Measurements from ENCODE around the gene RHEBL1.

RHEBL1 gene, protein sequence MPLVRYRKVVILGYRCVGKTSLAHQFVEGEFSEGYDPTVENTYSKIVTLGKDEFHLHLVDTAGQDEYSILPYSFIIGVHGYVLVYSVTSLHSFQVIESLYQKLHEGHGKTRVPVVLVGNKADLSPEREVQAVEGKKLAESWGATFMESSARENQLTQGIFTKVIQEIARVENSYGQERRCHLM

DNA sequence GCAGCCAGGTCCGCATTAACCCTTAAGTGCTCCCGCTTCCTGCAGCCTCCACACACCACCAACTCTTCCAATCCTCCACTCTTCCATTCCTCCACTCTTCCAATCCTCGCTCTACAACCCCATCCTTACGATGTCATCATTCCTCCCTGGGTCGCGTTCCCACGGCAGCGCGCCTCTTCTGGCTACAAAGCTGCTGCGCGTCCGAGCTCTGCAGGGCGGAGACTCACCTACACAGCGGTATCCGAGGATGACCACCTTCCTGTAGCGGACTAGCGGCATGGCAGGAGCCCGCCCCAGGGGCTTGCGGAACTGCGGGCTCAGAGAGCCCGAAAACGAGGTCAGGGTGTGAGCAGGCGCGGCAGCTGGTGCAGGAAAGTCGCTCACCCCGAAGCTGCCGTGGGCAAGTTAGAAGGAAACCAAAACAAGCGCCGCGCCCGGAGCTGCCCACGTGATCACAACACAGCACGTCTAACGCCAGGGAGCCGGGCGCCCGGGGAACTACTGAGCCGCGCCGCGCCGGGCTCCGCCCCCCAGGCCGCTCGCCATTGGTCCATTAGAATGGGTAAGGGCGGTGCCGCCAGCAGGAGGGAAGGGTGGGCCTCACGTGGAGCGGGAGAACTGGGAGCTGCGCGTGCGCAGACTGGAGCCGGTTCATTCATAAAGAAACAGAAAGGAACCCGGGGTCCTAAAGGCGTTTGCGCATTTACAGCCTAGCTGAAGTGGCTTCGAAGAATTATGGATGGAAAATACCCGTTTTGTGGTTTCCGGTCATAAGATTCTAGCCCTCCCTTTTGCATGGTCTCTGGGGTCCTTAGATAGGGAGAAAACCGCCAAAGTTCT lies at the start of gene RHEBL1:
TSS of gene RHEBL1 (minus strand) at position 473 of the 840 bp plus-strand sequence. CDS start at position 279, 194 bp downstream.
- peak; percentile 96 for DNase-seq

DNA sequence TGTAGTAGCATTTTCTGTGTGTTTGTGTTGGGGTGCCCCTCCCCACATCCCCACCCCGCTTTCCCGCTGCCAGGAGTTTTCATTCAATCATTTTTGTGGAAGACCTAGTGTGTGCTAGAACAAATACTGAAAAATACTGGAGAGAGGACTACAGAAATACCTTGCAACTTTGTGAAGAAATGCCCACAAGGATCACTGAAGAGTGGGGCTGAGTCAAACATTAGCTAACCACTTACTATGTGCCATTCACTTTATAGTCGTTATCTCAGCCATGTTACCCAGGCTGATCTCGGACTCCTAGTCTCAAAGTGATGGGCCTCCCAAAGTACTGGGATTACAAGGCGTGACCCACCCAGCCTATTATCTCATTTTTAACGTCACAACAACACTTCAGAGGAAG lies 41.4 kb upstream of the RHEBL1 start:
- DNase-seq, result no peak

DNA sequence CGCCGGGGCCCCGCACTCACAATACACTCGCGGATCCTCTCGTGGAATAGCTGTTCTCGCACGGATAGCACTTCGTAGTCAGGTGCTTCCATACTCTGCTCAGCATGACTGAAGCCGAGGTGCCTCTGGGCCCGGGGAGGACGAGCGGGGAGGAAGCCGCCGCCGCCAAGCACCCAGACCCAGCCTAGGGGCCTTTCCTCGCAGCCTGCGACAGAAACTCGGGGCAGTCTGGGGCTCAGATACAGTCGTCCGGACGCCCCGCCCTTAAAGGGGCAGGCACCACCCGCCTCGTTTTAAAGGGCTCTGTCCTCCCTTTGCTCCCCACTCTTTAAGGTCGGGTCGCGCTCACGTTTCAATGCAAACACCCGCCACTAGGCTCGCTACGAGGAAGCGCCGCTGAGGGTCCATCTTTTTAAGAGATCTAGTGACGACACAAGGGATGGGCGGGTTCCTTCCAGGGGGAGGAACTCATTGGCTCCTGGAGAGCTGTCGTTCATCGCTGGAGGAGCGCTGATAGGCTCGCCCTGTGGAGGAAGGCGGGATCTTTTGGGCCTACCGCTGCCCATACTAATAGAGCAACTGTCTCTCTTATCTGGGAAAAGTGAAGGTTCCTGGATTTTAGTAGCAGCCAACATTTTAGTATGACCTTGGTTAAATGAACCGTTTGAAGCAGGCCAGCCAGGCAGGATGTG lies 40.8 kb upstream of the RHEBL1 start, which contains the start of gene LMBR1L:
TSS of gene LMBR1L (minus strand) at position 384 of the 692 bp plus-strand sequence. CDS start at position 92, 292 bp downstream.
- DNase-seq, result peak; percentile 99

DNA sequence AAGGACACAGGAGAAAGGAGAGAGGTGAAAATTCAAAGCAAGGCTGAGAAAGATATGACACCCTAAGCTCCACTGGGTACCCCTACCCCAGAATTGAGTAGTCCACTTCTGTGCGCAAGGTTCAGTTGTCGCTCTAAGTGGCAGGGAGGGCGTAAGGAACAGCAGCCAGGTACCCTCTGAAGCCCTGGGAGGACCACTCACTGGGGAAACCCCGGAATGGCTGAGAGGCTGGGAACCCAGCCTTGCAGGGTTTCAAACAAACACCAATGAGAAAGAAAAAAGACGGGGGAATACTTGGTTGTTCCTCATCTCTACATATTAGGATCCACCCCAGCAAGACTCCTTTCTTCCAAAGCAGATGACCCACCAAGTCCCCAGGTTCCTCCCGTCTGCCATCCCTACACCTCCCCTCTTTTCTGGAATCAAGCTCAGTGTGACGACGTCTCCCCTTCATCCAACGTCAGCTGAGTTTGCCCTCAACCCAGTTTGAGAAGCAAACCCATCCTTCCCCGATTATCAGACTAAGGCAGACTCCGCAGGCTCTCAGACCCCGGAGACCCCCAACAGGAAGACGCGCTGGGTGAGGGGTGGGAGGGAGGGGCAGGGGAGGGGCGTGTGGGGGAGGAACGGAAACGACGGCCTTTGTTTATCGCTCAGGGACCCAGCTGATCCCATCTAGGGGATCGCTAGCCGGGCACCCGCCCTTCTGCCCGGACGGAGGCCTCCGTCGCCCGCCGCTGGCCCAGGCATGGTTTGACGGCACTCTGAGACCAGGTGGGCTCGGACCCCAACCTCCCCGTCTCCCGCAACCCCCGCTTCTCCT lies 40.1 kb upstream of the RHEBL1 start:
- DNase-seq, result no peak

DNA sequence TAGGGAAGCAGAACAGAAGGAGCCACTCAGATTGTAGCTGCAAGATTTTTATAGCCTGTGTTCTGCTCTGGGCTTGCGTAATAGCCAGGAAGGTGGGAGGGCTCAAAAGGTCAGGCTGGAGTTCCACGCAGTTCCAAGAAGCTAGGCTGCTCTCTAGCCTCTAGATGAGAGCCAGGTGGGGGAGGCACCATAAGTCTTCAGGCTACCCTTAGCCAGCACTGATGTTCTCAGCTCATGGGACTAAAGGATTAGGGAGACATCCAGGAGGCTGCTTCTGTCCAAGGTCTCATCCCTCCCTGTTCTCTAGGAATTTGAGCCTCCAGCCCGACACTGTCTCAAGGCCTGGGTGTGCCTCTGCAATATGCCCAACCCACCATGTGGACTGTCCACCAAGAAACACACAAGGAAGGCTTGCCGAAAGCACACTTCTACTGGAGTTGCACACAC lies 39.2 kb upstream of the RHEBL1 start:
- DNase-seq, result no peak

DNA sequence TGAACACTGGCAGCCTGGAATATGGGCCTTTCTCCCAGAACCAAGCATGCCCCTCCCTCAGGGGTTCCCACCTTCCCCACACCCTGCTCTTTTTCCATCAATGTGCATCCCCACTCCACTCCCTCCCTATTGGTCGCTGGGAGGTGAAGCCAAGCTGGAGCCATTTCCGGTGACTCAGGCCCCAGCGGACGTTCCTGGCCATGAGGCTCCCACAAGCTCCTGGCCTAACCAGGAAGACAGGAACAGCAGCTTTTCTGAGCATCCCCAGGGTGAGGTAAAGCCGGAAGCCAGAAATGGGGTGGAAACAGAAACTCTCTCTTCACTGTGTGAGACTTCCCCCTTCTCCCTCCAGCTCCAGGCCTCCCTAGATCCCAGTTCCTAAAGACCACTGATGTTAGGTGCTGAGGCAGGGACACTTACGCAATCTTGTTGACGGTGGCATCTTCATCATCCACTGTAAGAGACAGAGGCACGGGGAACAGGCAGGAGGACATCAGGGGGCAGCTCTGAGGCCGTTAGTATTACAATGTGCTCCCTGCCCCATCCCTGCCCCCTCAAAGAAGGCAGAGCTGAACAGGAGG lies 35.8 kb upstream of the RHEBL1 start:
- peak; percentile 42 for DNase-seq

DNA sequence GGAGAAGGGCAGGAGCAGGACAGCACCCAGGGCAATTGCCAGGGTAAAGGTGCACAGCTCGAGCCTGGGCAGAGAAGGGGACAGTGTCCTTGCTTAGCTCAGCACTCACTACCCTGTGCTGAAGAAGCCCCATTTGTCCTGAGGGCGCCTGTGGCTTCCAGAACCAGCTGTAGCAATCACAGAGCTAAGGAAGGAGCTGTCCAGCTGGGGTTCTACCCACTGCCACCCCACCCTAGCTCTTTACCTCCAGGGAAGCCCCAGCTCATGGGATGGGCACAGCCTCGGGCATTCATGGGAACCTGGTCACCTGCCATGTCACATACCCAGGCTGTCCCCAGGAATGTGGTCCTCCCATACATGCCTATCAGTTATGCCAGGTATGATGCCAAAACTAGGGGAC lies 35.0 kb upstream of the RHEBL1 start:
- DNase-seq, result no peak

DNA sequence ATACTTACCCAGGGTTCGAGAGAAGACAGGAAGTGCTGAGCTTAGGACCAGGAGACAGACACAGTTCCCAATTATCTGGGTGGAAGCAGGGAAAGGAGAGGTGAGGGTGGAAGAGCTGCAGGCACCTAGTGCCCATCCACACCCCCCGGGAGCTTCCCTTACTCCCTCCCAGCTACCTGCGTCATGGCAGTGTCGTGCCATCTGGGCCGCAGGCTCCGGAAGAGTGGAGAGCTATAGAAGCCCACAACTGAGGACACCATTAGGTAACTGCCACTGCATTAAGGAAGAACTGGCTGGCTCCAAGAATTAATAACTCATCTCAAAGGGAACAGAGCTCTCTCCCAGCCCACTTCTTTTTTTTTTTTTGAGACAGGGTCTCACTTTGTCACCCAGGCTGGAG lies 30.6 kb upstream of the RHEBL1 start:
- no peak for DNase-seq

DNA sequence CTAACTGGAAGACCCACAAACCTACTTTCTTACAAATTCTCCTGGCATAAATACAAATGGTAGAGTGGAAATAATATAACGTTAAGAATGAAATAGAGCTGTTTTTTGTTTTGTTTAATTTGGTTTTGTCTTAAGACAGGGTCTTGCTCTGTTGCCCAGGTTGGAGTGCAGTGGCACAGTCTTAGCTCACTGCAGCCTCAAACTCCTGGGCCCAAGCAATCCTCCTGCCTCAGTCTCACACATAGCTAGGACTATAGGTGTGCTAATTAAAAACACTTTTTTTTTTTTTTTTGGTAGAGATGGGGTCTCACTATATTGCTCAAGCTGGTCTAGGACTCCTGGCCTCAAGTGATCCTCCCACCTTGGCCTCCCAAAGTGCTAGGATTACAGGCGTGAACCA lies 28.9 kb upstream of the RHEBL1 start:
- no peak for DNase-seq

DNA sequence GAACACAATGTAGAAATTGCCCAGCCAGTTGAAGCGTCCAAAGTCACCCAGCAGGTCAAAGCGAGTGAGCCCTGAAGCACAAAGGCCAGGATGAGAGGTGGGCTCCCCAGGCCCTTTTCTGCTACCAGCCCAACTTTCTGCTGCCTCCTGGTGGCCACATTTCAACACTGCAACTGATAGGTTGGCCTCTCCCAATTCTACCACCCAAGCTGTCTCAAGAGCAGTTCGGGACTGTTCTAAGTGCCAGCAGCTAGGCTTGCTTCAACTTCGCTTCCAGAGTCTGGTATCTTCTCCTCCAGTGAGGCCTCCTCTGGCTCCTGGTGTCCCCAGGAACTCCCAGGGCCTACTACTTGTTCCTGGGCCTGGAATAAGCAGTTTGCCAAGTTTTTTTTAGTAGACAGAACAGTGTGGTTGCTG lies 28.3 kb upstream of the RHEBL1 start:
- DNase-seq, result peak; percentile 25

DNA sequence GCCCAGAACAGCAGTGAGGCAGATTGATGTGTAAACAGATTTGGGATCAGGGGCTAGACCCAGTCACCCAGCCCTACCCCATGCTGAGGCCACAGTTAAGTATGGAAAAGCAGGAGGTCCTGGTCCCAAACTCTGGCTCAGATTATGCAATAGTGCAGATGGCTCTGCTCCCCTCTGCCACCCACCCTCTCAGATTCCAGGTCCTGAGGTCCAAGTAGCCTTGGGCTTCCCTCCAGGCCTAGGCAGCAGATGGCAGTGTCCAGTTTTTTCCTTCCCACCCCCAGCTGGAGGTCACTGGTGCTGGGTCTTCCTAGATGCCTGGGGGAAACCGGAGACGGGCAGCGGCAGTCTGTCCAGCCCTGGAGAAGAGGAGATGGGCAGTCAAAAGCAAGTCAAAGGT lies 27.6 kb upstream of the RHEBL1 start:
- DNase-seq, result no peak

DNA sequence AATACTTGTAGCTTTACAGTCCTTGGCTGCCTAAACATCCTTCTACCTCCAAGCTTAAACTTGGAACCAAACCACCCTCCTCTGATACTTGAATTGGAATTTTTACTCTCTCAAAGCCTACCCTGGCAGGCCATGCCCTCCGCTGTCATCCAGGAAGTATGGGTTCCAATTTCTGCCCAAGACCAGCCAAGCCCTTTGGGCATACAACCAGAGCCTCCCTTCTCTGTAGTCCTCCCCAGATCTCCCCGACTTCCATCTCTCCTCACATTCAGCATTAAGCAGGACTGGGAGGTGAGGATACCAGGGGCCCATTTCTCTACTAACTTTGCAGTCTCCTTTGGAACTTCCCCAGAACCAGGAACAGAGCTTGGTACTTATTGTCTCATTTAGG lies 25.2 kb upstream of the RHEBL1 start:
- no peak for DNase-seq

DNA sequence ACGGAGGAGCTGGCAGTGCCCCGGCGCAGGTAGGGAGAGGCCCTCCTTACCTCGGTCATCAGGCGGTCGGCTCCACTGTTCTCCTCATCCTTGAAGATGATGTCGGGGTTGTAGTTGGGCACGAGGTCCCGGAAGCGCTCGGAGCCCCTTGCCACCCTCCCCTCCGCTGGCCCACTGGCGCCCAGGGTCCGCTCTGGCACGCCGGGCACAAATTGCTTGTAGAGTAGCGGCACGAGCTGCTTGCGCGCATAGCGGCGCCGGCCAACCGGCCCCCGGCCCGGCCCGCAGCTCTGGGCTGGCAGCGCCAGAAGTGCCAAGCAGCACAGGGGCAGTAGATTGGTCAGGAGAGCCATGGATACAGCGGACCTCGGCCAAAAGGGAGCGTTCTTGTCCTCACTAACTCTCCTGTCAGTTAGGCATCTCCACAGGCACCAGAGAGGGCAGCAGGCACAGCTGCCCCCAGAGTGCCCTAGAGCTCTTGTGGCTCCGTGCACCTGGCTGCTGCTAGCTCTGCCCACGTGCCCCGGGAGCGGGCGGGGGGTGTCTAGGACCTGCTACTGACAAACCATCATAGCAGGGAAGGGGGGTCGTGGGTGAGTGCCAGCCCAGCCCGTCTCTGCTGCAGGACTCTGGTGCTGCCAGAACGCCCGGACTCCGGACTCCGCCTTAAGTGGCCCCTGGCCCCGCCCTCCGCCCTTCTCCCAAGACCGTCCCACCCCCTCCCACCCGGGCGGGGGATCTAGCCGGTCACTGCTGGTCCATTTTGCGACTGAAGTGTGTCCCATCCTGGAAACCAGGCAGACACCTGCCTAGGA lies 24.6 kb upstream of the RHEBL1 start, which contains the start of gene DHH:
TSS of gene DHH (minus strand) at position 642 of the 815 bp plus-strand sequence. CDS start at position 353, 289 bp downstream.
- DNase-seq, result no peak

DNA sequence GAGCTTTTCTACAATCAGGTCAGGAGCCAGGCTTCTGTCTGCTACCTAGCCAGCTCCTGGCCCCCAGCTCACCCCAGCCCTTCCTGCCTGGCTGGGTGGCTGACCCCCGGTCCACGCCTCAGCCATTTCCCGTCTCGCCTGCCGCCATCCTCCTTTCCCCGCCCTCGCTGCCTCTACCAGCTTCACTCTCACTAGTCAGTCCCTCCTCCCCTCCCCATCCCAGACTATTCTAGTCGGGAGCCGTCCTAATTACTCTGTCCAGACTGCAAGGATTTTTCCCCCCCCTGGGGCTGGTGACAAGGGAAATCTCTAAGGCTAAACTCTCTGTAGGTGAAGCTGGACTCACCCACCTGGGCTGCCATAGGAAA lies 24.0 kb upstream of the RHEBL1 start:
- DNase-seq, result no peak

DNA sequence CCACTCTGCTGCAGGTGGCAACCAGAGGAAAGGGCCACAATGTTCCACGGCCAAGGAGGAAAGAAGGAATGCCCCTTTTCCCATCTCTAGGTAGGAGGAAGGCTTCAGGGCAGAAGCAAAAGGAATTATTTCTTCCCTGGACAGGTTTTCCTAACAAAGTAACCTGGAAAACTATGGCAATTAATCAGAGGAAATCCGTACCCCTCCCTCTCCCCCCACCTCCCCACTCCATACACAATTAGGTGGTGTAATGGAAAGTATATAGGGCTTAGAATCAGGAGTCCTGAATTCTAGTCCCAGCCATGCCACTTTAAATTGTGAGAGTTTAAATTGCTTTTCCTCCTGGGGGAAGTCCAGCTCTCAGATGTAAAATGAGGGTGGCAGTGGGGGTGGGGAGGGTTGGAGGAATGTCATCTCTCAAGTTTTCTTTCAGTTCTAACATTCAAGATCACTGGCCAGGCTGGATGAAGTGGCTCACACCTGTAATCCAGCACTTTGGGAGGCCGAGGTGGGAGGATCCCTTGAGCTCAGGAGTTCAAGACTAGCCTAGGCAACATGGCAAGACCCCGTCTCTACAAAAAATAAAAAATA lies 23.1 kb upstream of the RHEBL1 start:
- no peak for DNase-seq

DNA sequence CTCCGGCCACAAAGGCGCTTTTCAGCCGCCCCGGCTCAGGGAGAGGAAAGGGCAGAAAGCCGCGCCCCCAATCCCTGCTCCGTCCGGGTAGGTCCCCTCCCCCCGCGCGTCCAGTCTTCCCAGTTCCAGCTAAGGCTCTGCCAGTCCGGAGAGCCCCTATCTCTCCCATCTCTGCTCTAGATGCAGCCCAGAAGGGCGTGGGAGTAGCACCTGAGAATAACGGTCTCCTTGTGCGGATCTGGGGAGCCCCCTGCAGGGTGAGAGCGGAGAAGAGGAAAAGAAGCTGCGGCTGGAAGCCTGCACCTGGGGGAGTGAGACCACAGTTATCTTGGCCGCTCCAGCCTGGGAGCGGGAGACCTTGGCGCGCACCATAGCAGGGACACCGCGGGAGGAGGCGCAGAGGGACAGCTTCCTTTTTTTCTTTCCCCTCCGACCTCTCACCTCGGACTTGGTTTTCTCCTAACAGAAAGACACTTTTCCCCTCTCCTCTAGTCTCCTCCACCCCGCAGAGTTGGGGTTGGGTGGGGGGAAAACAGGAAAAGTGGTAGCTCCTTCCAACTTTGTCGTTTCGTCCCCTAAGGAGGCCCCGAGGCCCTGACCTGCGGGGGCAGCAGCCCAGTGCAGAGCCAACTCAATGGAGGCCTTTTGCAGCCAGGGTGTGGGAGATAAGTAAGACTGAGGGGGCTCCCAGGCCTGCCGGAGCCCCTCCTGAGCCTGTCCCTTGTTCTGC lies 22.5 kb upstream of the RHEBL1 start:
- peak; percentile 19 for DNase-seq

DNA sequence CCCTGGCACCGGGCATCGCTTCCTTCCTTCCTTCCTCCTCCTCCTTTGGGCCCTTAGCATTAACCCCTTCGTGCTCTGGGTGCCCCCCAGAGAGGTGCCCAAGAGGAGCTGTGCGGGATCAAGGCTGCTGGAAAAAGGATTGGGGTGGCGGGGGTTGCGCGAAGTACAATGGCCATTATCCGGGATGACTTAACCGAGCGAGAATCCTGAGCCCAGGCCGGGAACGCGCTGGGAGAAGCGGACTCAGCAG lies 22.0 kb upstream of the RHEBL1 start:
- no peak for DNase-seq

DNA sequence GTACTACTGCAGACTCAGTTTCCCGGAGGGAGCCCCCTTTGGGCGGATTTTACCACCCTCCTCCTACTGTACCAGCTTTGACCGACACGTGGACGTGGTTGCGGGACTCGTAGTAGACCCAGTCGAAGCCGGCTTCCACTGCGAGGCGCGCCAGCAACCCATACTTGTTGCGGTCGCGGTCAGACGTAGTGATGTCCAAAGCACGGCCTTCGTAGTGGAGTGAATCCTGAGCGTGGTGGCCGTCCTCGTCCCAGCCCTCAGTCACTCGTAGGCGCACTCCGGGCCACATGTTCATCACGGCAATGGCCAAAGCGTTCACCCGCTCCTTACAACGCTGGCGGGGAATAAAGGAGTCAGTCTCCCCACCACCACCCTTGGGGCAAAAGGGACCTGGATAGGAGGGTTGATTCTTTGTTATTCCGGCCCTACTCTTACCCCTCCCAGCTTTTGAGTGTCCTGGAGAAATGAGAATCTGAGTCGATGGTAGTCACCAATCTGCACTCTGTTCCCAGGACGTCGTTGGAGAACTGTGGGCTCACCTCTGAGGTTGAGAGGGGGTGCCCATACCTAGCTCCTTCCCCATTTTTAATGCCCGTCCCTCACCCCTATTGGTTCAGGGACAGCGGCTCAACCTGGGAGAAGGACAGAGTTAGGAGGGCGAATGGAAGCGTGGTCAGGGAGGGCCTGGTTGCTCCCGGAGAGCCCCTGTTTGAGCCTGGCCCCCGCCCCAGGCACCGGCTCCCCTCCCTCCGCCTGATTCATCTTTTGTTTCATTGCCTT lies 21.5 kb upstream of the RHEBL1 start:
- no peak for DNase-seq

Measured in fibroblast of upper back skin (primary cell).